ENCODE data around the gene LANCL2. TPM values are rescaled to one million over a fixed set of nuclear protein-coding genes. Genes with fewer than 3 reads are reported as not detected.
A peak's percentile ranks its signal among the peaks of the same experiment; 100 is the strongest.

Gene LANCL2
- total and polyA plus RNA-seq, 2 of the 4 experiments (the other 2 are of a cell fraction) = 11.7 to 17.9 TPM

GRCh38 chr7:55375237-55375636 is 10.1 kb downstream of the LANCL2 start:
- Histone ChIP-seq H3K9ac (ENCODE audit: low read depth, low read length) (no peak overlapping the region), H2AK9ac (replicated peaks; ENCODE audit: low read depth, low read length, poor library complexity) (no peak overlapping the region), H3K14ac (replicated peaks; ENCODE audit: low read depth, low read length) (no peak overlapping the region), H3K27me3 (ENCODE audit: control insufficient read depth, insufficient read depth, low read length) (no peaks in the 10 kb centered on the region), H2BK5ac (ENCODE audit: low read depth, low read length, poor library complexity, severe bottlenecking) (no peak overlapping the region), H3K23ac (ENCODE audit: low read depth, low read length) (no peak overlapping the region), H3K9me1 (ENCODE audit: insufficient read depth, low read length) (peaks cover 4% of the 10 kb centered on the region), H3K18ac (ENCODE audit: low read depth, low read length) (no peak overlapping the region), H4K8ac (ENCODE audit: low read depth in 2 of 2, low read length in 2 of 2) (no peak overlapping the region), H3K4me1 (ENCODE audit: control insufficient read depth, insufficient read depth, low read length) (no peaks in the 10 kb centered on the region), H3K79me1 (ENCODE audit: low read depth in 1 of 2, low read length in 2 of 2) (peaks cover 19 to 20% of the 10 kb centered on the region in 2 experiments), H2BK20ac (ENCODE audit: low read depth, low read length) (no peak overlapping the region), H3K9me3 (ENCODE audit: control insufficient read depth, insufficient read depth, low read length) (no peaks in the 10 kb centered on the region), H2BK15ac (ENCODE audit: low read depth, low read length) (no peak overlapping the region), H3K27ac (ENCODE audit: insufficient read depth, low read length) (no peak overlapping the region), H3K56ac (ENCODE audit: extremely low read depth, insufficient read depth, low read length) (no peak overlapping the region), H4K20me1 (ENCODE audit: insufficient read depth, low read length) (no peaks in the 10 kb centered on the region), H2AFZ (replicated peaks; ENCODE audit: low read length, poor library complexity) (no peak overlapping the region), H3K4me3 (ENCODE audit: insufficient read depth, low read depth, low read length) (no peak overlapping the region), H3K4me2 (ENCODE audit: low read depth, low read length) (no peak overlapping the region), H3K36me3 (ENCODE audit: control insufficient read depth, insufficient read depth, low read length) (no peaks in the 10 kb centered on the region; the same call in 1 of the 2 replicates), H2BK120ac (ENCODE audit: low read depth, low read length) (no peak overlapping the region), H3K4ac (ENCODE audit: low read depth, low read length) (no peak overlapping the region), H4K5ac (ENCODE audit: low read depth, low read length) (no peak overlapping the region), H4K91ac (ENCODE audit: insufficient read depth, low read depth, low read length) (no peak overlapping the region), H2AK5ac (ENCODE audit: low read depth, low read length) (0 out of 2 replicates have a peak overlapping the region, but pooled peaks have one; percentile 2)
- no TSS peak for BruUV-seq (replicated peaks)
- dilution Hi-C loops (cut with HindIII; ENCODE audit: low sequenced_read_pairs, unreplicated experiment) (no loop called here), intact Hi-C loops (cut with micrococcal nuclease) (no loop called here), in situ Hi-C loops (cut with MboI; ENCODE audit: low sequenced_read_pairs) (no loop called here)
- CTCF ChIA-PET = interaction anchor here (0.6 kb wide), 1 partner anchor 40 kb away, joined by 3 read pairs; no protein-coding TSS in a partner anchor
- POLR2A ChIA-PET (ENCODE audit: unreplicated experiment) = no interaction called here
- no peak for DNase-seq
- WGBS, 2 experiments (ENCODE audit: extremely low coverage in 2 of 2, insufficient read length in 1 of 2) = no CpG with 5 or more reads among the region's 4 CpGs
- TF ChIP-seq CTCF (conservative IDR thresholded peaks at IDR 0.05; ENCODE audit: low read depth, low read length) = no peak
- TF ChIP-seq ELK1 (IDR thresholded peaks at IDR 0.05; ENCODE audit: borderline replicate concordance, low read depth, low read length) = no peak
- no peak for TF ChIP-seq USF2 (IDR thresholded peaks at IDR 0.05; ENCODE audit: low read depth, low read length)
- no peak; the same call in 1 of the 2 replicates for ATAC-seq (ENCODE audit: low read depth)

All from IMR-90 (cell line).